Fibroblast of skin of scalp (primary cell): ENCODE results near the gene NEUROD4.

Source experiments
- DNase-seq: peaks from one replicate; pipeline ENCODE4 v3.0.0-alpha.2; 2013

Gene NEUROD4

GRCh38 chr12:54997929-54998522, 21.7 kb upstream of the NEUROD4 start:
- DNase-seq: no peak

GRCh38 chr12:54998958-54999510, 20.7 kb upstream of the NEUROD4 start:
- DNase-seq: no peak

GRCh38 chr12:55001198-55001868, 18.4 kb upstream of the NEUROD4 start:
- DNase-seq: no peak

- peak; percentile 17 for DNase-seq
Measured at GRCh38 chr12:55002355-55002754, 17.4 kb upstream of the NEUROD4 start.

- no peak for DNase-seq
Measured at GRCh38 chr12:55008944-55009585, 10.7 kb upstream of the NEUROD4 start.

GRCh38 chr12:55017416-55017925, 2.3 kb upstream of the NEUROD4 start:
- DNase-seq: no peak

GRCh38 chr12:55024575-55024974, 4.8 kb downstream of the NEUROD4 start:
- no peak for DNase-seq

GRCh38 chr12:55025508-55025907, 5.7 kb downstream of the NEUROD4 start:
- DNase-seq: no peak

- DNase-seq: no peak
Measured at GRCh38 chr12:55034218-55034617, 14.4 kb downstream of the NEUROD4 start.

- no peak for DNase-seq
Measured at GRCh38 chr12:55036326-55037115, 16.7 kb downstream of the NEUROD4 start.

GRCh38 chr12:55037351-55037987, 17.7 kb downstream of the NEUROD4 start:
- no peak for DNase-seq

- no peak for DNase-seq
Measured at GRCh38 chr12:55039395-55040354, 19.9 kb downstream of the NEUROD4 start.

GRCh38 chr12:55041345-55042055, 21.7 kb downstream of the NEUROD4 start:
- DNase-seq: no peak

GRCh38 chr12:55043542-55043941, 23.8 kb downstream of the NEUROD4 start:
- DNase-seq: no peak

GRCh38 chr12:55044135-55044534, 24.4 kb downstream of the NEUROD4 start:
- no peak for DNase-seq

- no peak for DNase-seq
Measured at GRCh38 chr12:55049676-55050075, 29.9 kb downstream of the NEUROD4 start.

GRCh38 chr12:55051197-55051947, 31.6 kb downstream of the NEUROD4 start:
- no peak for DNase-seq

- no peak for DNase-seq
Measured at GRCh38 chr12:55057481-55057880, 37.7 kb downstream of the NEUROD4 start.

- DNase-seq: no peak
Measured at GRCh38 chr12:55058082-55058481, 38.3 kb downstream of the NEUROD4 start.
